ENCODE data around the gene ZNF280D.

The ZNF280D gene

GRCh38 chr15:56631765-56632164, 101.5 kb downstream of the ZNF280D start:
- DNase-seq (ENCODE audit: low read depth, low spot score): no peak

- DNase-seq (ENCODE audit: low read depth, low spot score): no peak
Observed at GRCh38 chr15:56628893-56629532, 104.3 kb downstream of the ZNF280D start.

- DNase-seq (ENCODE audit: low read depth, low spot score): no peak
Observed at GRCh38 chr15:56619887-56620286, 113.4 kb downstream of the ZNF280D start.

GRCh38 chr15:56617628-56618027, 115.7 kb downstream of the ZNF280D start:
- DNase-seq (ENCODE audit: low read depth, low spot score): no peak

- DNase-seq (ENCODE audit: low read depth, low spot score): no peak
Observed at GRCh38 chr15:56616551-56616950, 116.8 kb downstream of the ZNF280D start.

GRCh38 chr15:56613811-56614210, 119.5 kb downstream of the ZNF280D start:
- DNase-seq (ENCODE audit: low read depth, low spot score): no peak

- DNase-seq (ENCODE audit: low read depth, low spot score): no peak
Observed at GRCh38 chr15:56608993-56609392, 124.3 kb downstream of the ZNF280D start.

GRCh38 chr15:56608140-56608778, 125.0 kb downstream of the ZNF280D start:
- no peak for DNase-seq (ENCODE audit: low read depth, low spot score)

GRCh38 chr15:56602253-56602652, 131.1 kb downstream of the ZNF280D start:
- no peak for DNase-seq (ENCODE audit: low read depth, low spot score)

- DNase-seq (ENCODE audit: low read depth, low spot score): no peak
Observed at GRCh38 chr15:56600380-56600779, 132.9 kb downstream of the ZNF280D start.

GRCh38 chr15:56598991-56599390, 134.3 kb downstream of the ZNF280D start:
- no peak for DNase-seq (ENCODE audit: low read depth, low spot score)

- DNase-seq (ENCODE audit: low read depth, low spot score): no peak
Observed at GRCh38 chr15:56587686-56588085, 145.6 kb downstream of the ZNF280D start.

GRCh38 chr15:56586206-56586605, 147.1 kb downstream of the ZNF280D start:
- DNase-seq (ENCODE audit: low read depth, low spot score): no peak

- DNase-seq (ENCODE audit: low read depth, low spot score): no peak
Observed at GRCh38 chr15:56582785-56583184, 150.5 kb downstream of the ZNF280D start.

Measured in activated CD4-positive, CD25-positive, alpha-beta regulatory T cell treated with anti-CD3 and anti-CD28 coated beads, Interleukin-2, amount 50 U/mL, for 16 hours (primary cell).